ENCODE results near the gene CBX4. TPM values are rescaled to one million over a fixed set of nuclear protein-coding genes. Genes with fewer than 3 reads are reported as not detected.

Gene CBX4
- polyA plus RNA-seq, 1 of the 3 experiments (the other 2 are of a cell fraction): 21.9 TPM

GRCh38 chr17:79824893-79825579 is 14.2 kb downstream of the CBX4 start:
- WGBS (ENCODE audit: low lambda C conversion rate): 64% methylated on average over 6 of the region's 6 CpGs
- no peaks in the 10 kb centered on the region for H4K20me1 ChIP-seq (ENCODE audit: insufficient read depth)
- TF ChIP-seq RAD21 (IDR thresholded peaks at IDR 0.05; ENCODE audit: low read length): no peak
- TF ChIP-seq TCF12 (IDR thresholded peaks at IDR 0.05): no peak
- no peak for TF ChIP-seq JUND (IDR thresholded peaks at IDR 0.05)
- no peak for TF ChIP-seq ZBTB33 (IDR thresholded peaks at IDR 0.05; ENCODE audit: borderline replicate concordance, low read depth)
- no peak for TF ChIP-seq IRF3 (IDR thresholded peaks at IDR 0.05; ENCODE audit: low read depth, low read length)
- TF ChIP-seq, protein P1, sequence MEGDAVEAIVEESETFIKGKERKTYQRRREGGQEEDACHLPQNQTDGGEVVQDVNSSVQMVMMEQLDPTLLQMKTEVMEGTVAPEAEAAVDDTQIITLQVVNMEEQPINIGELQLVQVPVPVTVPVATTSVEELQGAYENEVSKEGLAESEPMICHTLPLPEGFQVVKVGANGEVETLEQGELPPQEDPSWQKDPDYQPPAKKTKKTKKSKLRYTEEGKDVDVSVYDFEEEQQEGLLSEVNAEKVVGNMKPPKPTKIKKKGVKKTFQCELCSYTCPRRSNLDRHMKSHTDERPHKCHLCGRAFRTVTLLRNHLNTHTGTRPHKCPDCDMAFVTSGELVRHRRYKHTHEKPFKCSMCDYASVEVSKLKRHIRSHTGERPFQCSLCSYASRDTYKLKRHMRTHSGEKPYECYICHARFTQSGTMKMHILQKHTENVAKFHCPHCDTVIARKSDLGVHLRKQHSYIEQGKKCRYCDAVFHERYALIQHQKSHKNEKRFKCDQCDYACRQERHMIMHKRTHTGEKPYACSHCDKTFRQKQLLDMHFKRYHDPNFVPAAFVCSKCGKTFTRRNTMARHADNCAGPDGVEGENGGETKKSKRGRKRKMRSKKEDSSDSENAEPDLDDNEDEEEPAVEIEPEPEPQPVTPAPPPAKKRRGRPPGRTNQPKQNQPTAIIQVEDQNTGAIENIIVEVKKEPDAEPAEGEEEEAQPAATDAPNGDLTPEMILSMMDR (IDR thresholded peaks at IDR 0.05): no peak
- no peak for TF ChIP-seq MXI1 (IDR thresholded peaks at IDR 0.05; ENCODE audit: low read depth, low read length)
- no peak for TF ChIP-seq ELF1 (IDR thresholded peaks at IDR 0.05)
- TF ChIP-seq YY1 (IDR thresholded peaks at IDR 0.05; ENCODE audit: low read depth): no peak
- TF ChIP-seq POLR2AphosphoS5 (IDR thresholded peaks at IDR 0.05; ENCODE audit: low read depth, low read length): no peak
- no peak for TF ChIP-seq NFIC (IDR thresholded peaks at IDR 0.05; ENCODE audit: borderline replicate concordance)
- TF ChIP-seq EP300 (IDR thresholded peaks at IDR 0.05; ENCODE audit: borderline replicate concordance in 1 of 2, low read depth in 1 of 2, low read length in 1 of 2): no peak
- ChIA-PET CTCF (interaction anchor here (0.6 to 2.9 kb wide), 9 partner anchors 10 to 167 kb away, joined by 3 to 16 read pairs (median 3); no protein-coding TSS in a partner anchor), POLR2A (interaction anchor here (0.8 to 1.2 kb wide), 2 partner anchors 8 to 14 kb away, joined by 3 read pairs; no protein-coding TSS in a partner anchor)
- H3K79me2 ChIP-seq (ENCODE audit: insufficient read depth): no peaks in the 10 kb centered on the region
- no peak overlapping the region for H3K9ac ChIP-seq
- no peak overlapping the region for H3K4me2 ChIP-seq
- H3K4me1 ChIP-seq (ENCODE audit: control insufficient read depth in 1 of 2, insufficient read depth in 2 of 2, low read depth in 1 of 2, low read length in 1 of 2): peaks cover 0 to 13% of the 10 kb centered on the region in 2 experiments; a peak in 2 of 4 replicates
- H3F3A ChIP-seq (replicated peaks; ENCODE audit: insufficient read depth): peaks cover 4% of the 10 kb centered on the region
- H3K27ac ChIP-seq (ENCODE audit: low read depth in 2 of 2, low read length in 1 of 2): no peak overlapping the region
- no peaks in the 10 kb centered on the region for H3K9me2 ChIP-seq
- no peaks in the 10 kb centered on the region for H3K9me3 ChIP-seq
- H3K27me3 ChIP-seq (ENCODE audit: insufficient read depth): no peaks in the 10 kb centered on the region
- no peaks in the 10 kb centered on the region for H3K36me3 ChIP-seq (replicated peaks in 1 of 2; ENCODE audit: control insufficient read depth in 1 of 2, insufficient read depth in 2 of 2, low read length in 1 of 2)
- no peak for DNase-seq
- H3K4me3 ChIP-seq (ENCODE audit: low read depth in 2 of 2, low read length in 1 of 2): no peak overlapping the region
- no peak overlapping the region for H2AFZ ChIP-seq (ENCODE audit: low read depth)

DNA sequence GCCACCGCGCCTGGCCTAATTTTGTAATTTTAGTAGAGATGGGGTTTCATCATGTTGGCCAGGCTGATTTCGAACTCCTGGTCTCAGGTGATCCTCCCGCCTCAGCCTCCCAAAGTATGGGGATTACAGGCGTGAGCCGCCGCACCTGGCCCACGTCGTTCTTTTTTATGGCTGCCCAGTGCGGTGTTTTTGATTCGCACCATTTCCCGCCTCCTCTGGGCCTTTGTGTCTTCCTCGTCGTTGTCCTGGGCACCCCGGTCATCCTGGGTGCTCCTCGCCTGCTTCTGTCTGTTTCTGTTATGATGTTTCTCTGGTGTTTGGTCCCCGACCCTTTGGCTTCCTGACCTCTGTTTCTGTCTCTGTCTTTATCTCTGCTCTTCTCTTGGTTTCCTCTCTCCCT is 15.0 kb downstream of the CBX4 start:
- WGBS (ENCODE audit: low lambda C conversion rate): 90% methylated on average over 17 of the region's 17 CpGs
- CTCF ChIA-PET: interaction anchor here (0.9 to 2.9 kb wide), 5 partner anchors 11 to 168 kb away, joined by 3 to 16 read pairs (median 3); partner anchors contain the start of gene CBX4
- H2AFZ ChIP-seq (ENCODE audit: low read depth): no peak overlapping the region

More for the DNA sequence above, 15.0 kb downstream of the CBX4 start:
- Histone ChIP-seq H3K4me1 (ENCODE audit: control insufficient read depth in 1 of 2, insufficient read depth in 2 of 2, low read depth in 1 of 2, low read length in 1 of 2) (peaks cover 0 to 11% of the 10 kb centered on the region in 2 experiments; a peak in 2 of 4 replicates), H3K4me3 (ENCODE audit: low read depth in 2 of 2, low read length in 1 of 2) (no peak overlapping the region), H3F3A (replicated peaks; ENCODE audit: insufficient read depth) (no peaks in the 10 kb centered on the region), H3K9me3 (no peaks in the 10 kb centered on the region), H3K27ac (ENCODE audit: low read depth in 2 of 2, low read length in 1 of 2) (no peak overlapping the region), H4K20me1 (ENCODE audit: insufficient read depth) (no peaks in the 10 kb centered on the region), H3K9ac (no peak overlapping the region), H3K4me2 (no peak overlapping the region), H3K79me2 (ENCODE audit: insufficient read depth) (no peaks in the 10 kb centered on the region), H3K9me2 (no peaks in the 10 kb centered on the region), H3K27me3 (ENCODE audit: insufficient read depth) (no peaks in the 10 kb centered on the region), H3K36me3 (replicated peaks in 1 of 2; ENCODE audit: control insufficient read depth in 1 of 2, insufficient read depth in 2 of 2, low read length in 1 of 2) (no peaks in the 10 kb centered on the region)
- TF ChIP-seq MXI1 (IDR thresholded peaks at IDR 0.05; ENCODE audit: low read depth, low read length): no peak
- TF ChIP-seq, protein P2, sequence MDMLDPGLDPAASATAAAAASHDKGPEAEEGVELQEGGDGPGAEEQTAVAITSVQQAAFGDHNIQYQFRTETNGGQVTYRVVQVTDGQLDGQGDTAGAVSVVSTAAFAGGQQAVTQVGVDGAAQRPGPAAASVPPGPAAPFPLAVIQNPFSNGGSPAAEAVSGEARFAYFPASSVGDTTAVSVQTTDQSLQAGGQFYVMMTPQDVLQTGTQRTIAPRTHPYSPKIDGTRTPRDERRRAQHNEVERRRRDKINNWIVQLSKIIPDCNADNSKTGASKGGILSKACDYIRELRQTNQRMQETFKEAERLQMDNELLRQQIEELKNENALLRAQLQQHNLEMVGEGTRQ (IDR thresholded peaks at IDR 0.05; ENCODE audit: borderline replicate concordance, low read depth, low read length): no peak
- TF ChIP-seq, protein P3, sequence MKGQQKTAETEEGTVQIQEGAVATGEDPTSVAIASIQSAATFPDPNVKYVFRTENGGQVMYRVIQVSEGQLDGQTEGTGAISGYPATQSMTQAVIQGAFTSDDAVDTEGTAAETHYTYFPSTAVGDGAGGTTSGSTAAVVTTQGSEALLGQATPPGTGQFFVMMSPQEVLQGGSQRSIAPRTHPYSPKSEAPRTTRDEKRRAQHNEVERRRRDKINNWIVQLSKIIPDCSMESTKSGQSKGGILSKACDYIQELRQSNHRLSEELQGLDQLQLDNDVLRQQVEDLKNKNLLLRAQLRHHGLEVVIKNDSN (IDR thresholded peaks at IDR 0.05; ENCODE audit: borderline replicate concordance, low read depth): no peak
- DNase-seq: no peak
- POLR2A ChIA-PET: no interaction called here

All from SK-N-SH (cell line).